H1 (cell line): Measurements from ENCODE around the gene ABCF3. TPM values are rescaled to one million over a fixed set of nuclear protein-coding genes. Genes with fewer than 3 reads are reported as not detected.
A peak's percentile ranks its signal among the peaks of the same experiment; 100 is the strongest.

Experiments
- CTCF ChIA-PET: fragments of 300-600 bp; sonication (Branson Sonifier 250); formaldehyde crosslinking; loops from one replicate; lab custom pipeline; 2021; ENCODE audit not compliant: partially characterized antibody; lab: Charles Lee
- POLR2A ChIA-PET: fragments of 300-600 bp; sonication (Branson Sonifier 250); formaldehyde crosslinking; loops from one replicate; lab custom pipeline; 2021; ENCODE audit warnings: inconsistent platforms; ENCODE audit not compliant: partially characterized antibody; lab: Charles Lee
- DNase-seq, 2 experiments: peaks; one replicate each; pipeline versions ENCODE4 v3.0.0 to v3.0.0-alpha.2; 2010 to 2022; ENCODE audit warnings: low spot score in 2 of 2, low read depth in 1 of 2, mixed read lengths in 1 of 2
- FAIRE-seq: peaks from 2 replicates; lab custom pipeline; 2011; peaks lifted over from hg19 to GRCh38; lab: Jason Lieb, UNC
- H2AFZ ChIP-seq: 2 replicates; pipeline ENCODE4 v1.8.1; 2012; ENCODE audit warnings: low read length, inconsistent platforms
- H2AK5ac ChIP-seq: 2 replicates; pipeline ENCODE4 v1.6.1; 2013; ENCODE audit warnings: low read depth, low read length
- H2BK120ac ChIP-seq: replicated peaks from 2 replicates; pipeline ENCODE3; 2013; ENCODE audit warnings: low read depth, low read length, inconsistent platforms
- H2BK12ac ChIP-seq: 2 replicates; pipeline ENCODE4 v1.6.1; 2013; ENCODE audit warnings: low read depth, low read length
- H2BK15ac ChIP-seq: 2 replicates; pipeline ENCODE4 v1.6.1; 2013; ENCODE audit warnings: low read length
- H2BK20ac ChIP-seq: 2 replicates; pipeline ENCODE4 v1.6.1; 2013; ENCODE audit warnings: low read length
- H2BK5ac ChIP-seq: 2 replicates; pipeline ENCODE4 v1.6.1; 2013; ENCODE audit warnings: low read depth, low read length
- H3K14ac ChIP-seq: 2 replicates; pipeline ENCODE4 v1.6.1; 2013; ENCODE audit warnings: inconsistent platforms; ENCODE audit not compliant: insufficient read length
- H3K18ac ChIP-seq: 2 replicates; pipeline ENCODE4 v1.6.1; 2013; ENCODE audit warnings: low read length; ENCODE audit errors: extremely low read depth
- H3K23ac ChIP-seq: 2 replicates; pipeline ENCODE4 v1.6.1; 2013; ENCODE audit warnings: inconsistent platforms; ENCODE audit not compliant: insufficient read length
- H3K23me2 ChIP-seq: 2 replicates; pipeline ENCODE4 v1.6.1; 2013; ENCODE audit warnings: low read depth, low read length
- H3K27ac ChIP-seq: 2 replicates; pipeline ENCODE4 v1.6.1; 2011; ENCODE audit warnings: low read depth, low read length, inconsistent platforms
- H3K27me3 ChIP-seq, 4 experiments: replicated peaks in 1 of 4; 1 replicate in 1 of 4; 2 replicates in 3 of 4; pipeline versions ENCODE4 v1.6.1 to v1.8.1; 2011 to 2013; ENCODE audit warnings: low read length in 3 of 4, mild to moderate bottlenecking in 3 of 4, inconsistent platforms in 2 of 4, mixed read lengths in 2 of 4, moderate library complexity in 1 of 4; ENCODE audit not compliant: control insufficient read depth in 3 of 4, insufficient read depth in 3 of 4; ENCODE audit errors: extremely low read depth in 1 of 4
- H3K36me3 ChIP-seq, 4 experiments: 2 replicates each; pipeline versions ENCODE4 v1.6.1 to v1.8.1; 2011 to 2013; ENCODE audit warnings: mild to moderate bottlenecking in 4 of 4, low read length in 3 of 4, moderate library complexity in 2 of 4, control low read depth in 1 of 4, inconsistent platforms in 1 of 4; ENCODE audit not compliant: insufficient read depth in 4 of 4, control insufficient read depth in 2 of 4
- H3K4ac ChIP-seq: replicated peaks from 2 replicates; pipeline ENCODE3; 2013; ENCODE audit warnings: low read length, low read depth, mixed read lengths, inconsistent platforms; ENCODE audit not compliant: insufficient read length
- H3K4me1 ChIP-seq, 4 experiments: replicated peaks in 1 of 4; 1 replicate in 1 of 4; 2 replicates in 3 of 4; pipeline versions ENCODE4 v1.6.1 to v1.8.1; 2011 to 2013; ENCODE audit warnings: low read length in 3 of 4, inconsistent platforms in 2 of 4, mixed read lengths in 1 of 4; ENCODE audit not compliant: insufficient read depth in 4 of 4, control insufficient read depth in 3 of 4
- H3K4me2 ChIP-seq, 2 experiments: 2 replicates each; pipeline versions ENCODE4 v1.6.1 to v1.8.1; 2011 to 2013; ENCODE audit warnings: low read depth in 2 of 2, low read length in 2 of 2, control low read depth in 1 of 2, inconsistent platforms in 1 of 2, mild to moderate bottlenecking in 1 of 2; ENCODE audit not compliant: insufficient read depth in 1 of 2
- H3K4me3 ChIP-seq, 4 experiments: fragments of 200-600, 300-600 bp in 1 of 4; sonication (generic), shearing (Covaris generic), sonication (Bioruptor Twin) in 1 of 4; 2 replicates each; pipeline versions ENCODE4 v1.5.1 to v1.8.1; 2011 to 2016; ENCODE audit warnings: low read length in 4 of 4, low read depth in 3 of 4, control low read depth in 2 of 4, inconsistent platforms in 2 of 4, mild to moderate bottlenecking in 2 of 4, mixed read lengths in 1 of 4, moderate library complexity in 1 of 4; ENCODE audit not compliant: insufficient read depth in 2 of 4; ENCODE audit errors: extremely low read depth in 1 of 4
- H3K56ac ChIP-seq: replicated peaks from 2 replicates; pipeline ENCODE3; 2013; ENCODE audit warnings: low read depth, mild to moderate bottlenecking, mixed read lengths, low read length, inconsistent platforms; ENCODE audit not compliant: insufficient read length
- H3K79me1 ChIP-seq: 2 replicates; pipeline ENCODE4 v1.6.1; 2013; ENCODE audit warnings: low read depth, low read length, control low read depth
- H3K79me2 ChIP-seq, 2 experiments: 2 replicates each; pipeline versions ENCODE4 v1.6.1 to v1.8.1; 2012 to 2013; ENCODE audit warnings: low read length in 2 of 2, mild to moderate bottlenecking in 2 of 2, inconsistent platforms in 1 of 2; ENCODE audit not compliant: insufficient read depth in 2 of 2, control insufficient read depth in 1 of 2
- H3K9ac ChIP-seq, 4 experiments: replicated peaks in 1 of 4; 1 replicate in 1 of 4; 2 replicates in 3 of 4; pipeline versions ENCODE4 v1.6.1 to v1.8.1; 2011 to 2013; ENCODE audit warnings: low read depth in 3 of 4, low read length in 3 of 4, control low read depth in 2 of 4, mild to moderate bottlenecking in 2 of 4, moderate library complexity in 2 of 4, inconsistent platforms in 1 of 4; ENCODE audit errors: extremely low read depth in 1 of 4
- H3K9me3 ChIP-seq, 2 experiments: 2 replicates each; pipeline versions ENCODE4 v1.6.1 to v1.8.1; 2012 to 2013; ENCODE audit warnings: mild to moderate bottlenecking in 2 of 2, moderate library complexity in 2 of 2, control low read depth in 1 of 2, inconsistent platforms in 1 of 2, low read depth in 1 of 2, low read length in 1 of 2, mixed read lengths in 1 of 2; ENCODE audit not compliant: insufficient read depth in 2 of 2
- H4K20me1 ChIP-seq, 2 experiments: replicated peaks in 1 of 2; 2 replicates each; pipeline versions ENCODE3 to v1.8.1; 2011 to 2013; ENCODE audit warnings: inconsistent platforms in 2 of 2, low read length in 2 of 2, mild to moderate bottlenecking in 1 of 2; ENCODE audit not compliant: insufficient read depth in 2 of 2, control insufficient read depth in 1 of 2
- H4K5ac ChIP-seq: 2 replicates; pipeline ENCODE4 v1.6.1; 2013; ENCODE audit warnings: low read length, low read depth, mixed read lengths, inconsistent platforms; ENCODE audit not compliant: insufficient read length
- H4K8ac ChIP-seq: 2 replicates; pipeline ENCODE4 v1.8.0; 2013; ENCODE audit warnings: mild to moderate bottlenecking, moderate library complexity, low read length, inconsistent platforms; ENCODE audit not compliant: insufficient read depth; ENCODE audit errors: extremely low read depth
- H4K91ac ChIP-seq: replicated peaks from 2 replicates; pipeline ENCODE3; 2013; ENCODE audit warnings: low read length, mixed read lengths, inconsistent platforms; ENCODE audit not compliant: insufficient read length
- BACH1 ChIP-seq: IDR thresholded peaks from 2 replicates; pipeline ENCODE4 v1.6.1; 2012; ENCODE audit warnings: low read length, improper control_type of control experiment
- CBX5 ChIP-seq: fragments of 300-800, 300-1000 bp; sonication (generic); IDR thresholded peaks from 2 replicates; pipeline ENCODE4 v1.7.1; 2016; ENCODE audit warnings: antibody characterized with exemption, low read length, low read depth
- NRF1 ChIP-seq: IDR thresholded peaks from 2 replicates; pipeline ENCODE4 v1.6.1; 2011; ENCODE audit warnings: mild to moderate bottlenecking, low read depth, low read length, improper control_type of control experiment
- PHF8 ChIP-seq: fragments of 200-600 bp; sonication (generic); conservative IDR thresholded peaks from 2 replicates; pipeline ENCODE4 v1.7.1; 2012; ENCODE audit warnings: low read depth, mild to moderate bottlenecking, inconsistent platforms, low read length, moderate library complexity
- POLR2A ChIP-seq, 2 experiments: IDR thresholded peaks; 1 replicate in 1 of 2; 2 replicates in 1 of 2; pipeline ENCODE4 v1.6.1; 2011; ENCODE audit warnings: low read depth in 2 of 2, low read length in 2 of 2, mild to moderate bottlenecking in 2 of 2; ENCODE audit errors: control extremely low read depth in 1 of 2
- POLR2AphosphoS5 ChIP-seq: IDR thresholded peaks from 2 replicates; pipeline ENCODE4 v1.6.1; 2011; ENCODE audit warnings: low read depth, low read length
- RBBP5 ChIP-seq: IDR thresholded peaks from 2 replicates; pipeline ENCODE4 v1.7.1; 2012; ENCODE audit warnings: low read depth, mild to moderate bottlenecking, inconsistent platforms, low read length, moderate library complexity, borderline replicate concordance
- SIX5 ChIP-seq: IDR thresholded peaks from 2 replicates; pipeline ENCODE4 v1.6.1; 2011; ENCODE audit warnings: mild to moderate bottlenecking, low read depth, low read length
- SP1 ChIP-seq: IDR thresholded peaks from 2 replicates; pipeline ENCODE4 v1.6.1; 2011; ENCODE audit warnings: low read depth, low read length
- USF2 ChIP-seq: IDR thresholded peaks from 2 replicates; pipeline ENCODE4 v1.6.1; 2011; ENCODE audit warnings: low read length, improper control_type of control experiment
- WGBS, 2 experiments: shearing (Covaris generic) in 1 of 2; methylation state at CpG; one replicate each; pipeline versions ENCODE4 v1.1.6 to v1.1.7; 2013 to 2015; ENCODE audit warnings: low lambda C conversion rate in 2 of 2, mixed read lengths in 2 of 2, inconsistent platforms in 1 of 2, low coverage in 1 of 2, missing lambda C conversion rate in 1 of 2; ENCODE audit not compliant: insufficient replicate concordance in 2 of 2, insufficient coverage in 1 of 2, insufficient read length in 1 of 2; ENCODE audit errors: extremely low coverage in 1 of 2, missing lambda C conversion rate in 1 of 2; 5-methylcytosine and 5-hydroxymethylcytosine counted together
- polyA plus RNA-seq, 7 experiments: library from polyadenylated mRNA; depleted of rRNA in 3 of 7; stranded (reverse) in 5 of 7; unstranded in 2 of 7; fragments of >200 nt in 5 of 7; fragments of 200-250 nt in 2 of 7; gene quantifications; 1 replicate in 5 of 7; 2 replicates in 1 of 7; 4 replicates in 1 of 7; pipeline versions ENCODE4 v1.2.1 to v1.2.3, GENCODE V29; 2011 to 2013; ENCODE audit warnings: missing spikeins in 2 of 7, mixed read lengths in 2 of 7
- total RNA-seq: library from RNA; stranded (reverse); fragmentation: NEBNext Ultra II Directional; extraction: Animal tissue kit (Norgen Biotek cat#: 25700); gene quantifications from 2 replicates; pipeline ENCODE4 v1.2.1, GENCODE V29; 2021

Gene ABCF3
- total and polyA plus RNA-seq, 2 of the 8 experiments (the other 6 are each of a cell fraction or from before 2014, with no cell fraction given) = 51.6 to 57.8 TPM

GRCh38 chr3:184176377-184177330 is 9.3 kb upstream of the ABCF3 start:
- no peak for FAIRE-seq
- TF ChIP-seq CBX5 = no peak
- no peak for TF ChIP-seq USF2
- peak; percentile 90; the same call in 1 of the 2 replicates for TF ChIP-seq RBBP5
- TF ChIP-seq POLR2AphosphoS5 = peak; percentile 47; the same call in 1 of the 2 replicates
- peak; percentile 53 for TF ChIP-seq PHF8
- no peak for TF ChIP-seq BACH1
- no peak for TF ChIP-seq NRF1
- TF ChIP-seq SP1 = peak; percentile 47; the same call in 1 of the 2 replicates
- no peak for TF ChIP-seq SIX5
- peak in 1 of 2 experiments; percentile 77; a peak in 2 of 3 replicates for TF ChIP-seq POLR2A (IDR thresholded peaks at IDR 0.05; ENCODE audit: control extremely low read depth in 1 of 2, low read depth in 2 of 2, low read length in 2 of 2)

More at GRCh38 chr3:184176377-184177330, 9.3 kb upstream of the ABCF3 start:
- H2AK5ac ChIP-seq = peak overlapping the region; percentile 70
- H3K4me1 ChIP-seq = peaks cover 0 to 23% (median 15%) of the 10 kb centered on the region in 4 experiments; a peak in 6 of 7 replicates
- H3K18ac ChIP-seq = peak overlapping the region; percentile 87
- peak overlapping the region; percentile 50; the same call in 1 of the 2 replicates for H2BK12ac ChIP-seq
- H3K4ac ChIP-seq = peak overlapping the region; percentile 22
- ChIA-PET CTCF (interaction anchor here (0.7 to 2.8 kb wide), 11 partner anchors 10 to 111 kb away, joined by 3 to 16 read pairs (median 4); partner anchors contain the start of gene ABCF3), POLR2A (interaction anchor here (0.6 to 2.1 kb wide), 14 partner anchors 9 to 624 kb away, joined by 3 to 17 read pairs (median 4); partner anchors contain the start of genes ABCF3 and DVL3)
- peak overlapping the region; percentile 22; the same call in 1 of the 2 replicates for H2BK15ac ChIP-seq
- peak overlapping the region; percentile 37 for H4K5ac ChIP-seq
- peak overlapping the region; percentile 87 for H3K27ac ChIP-seq
- peak overlapping the region; percentile 54 for H4K91ac ChIP-seq
- H2BK120ac ChIP-seq = no peak overlapping the region
- peaks cover 8% of the 10 kb centered on the region for H3K23me2 ChIP-seq
- peak overlapping the region in 3 of 4 experiments; percentile 55 to 71 (median 66); a peak in 6 of 7 replicates for H3K9ac ChIP-seq
- H3K79me2 ChIP-seq = peaks cover 0 to 37% of the 10 kb centered on the region in 2 experiments; a peak in 2 of 4 replicates
- peak overlapping the region; percentile 82; the same call in 1 of the 2 replicates for H4K8ac ChIP-seq
- no peak overlapping the region for H2BK20ac ChIP-seq
- peak overlapping the region; percentile 68 to 92 (median 86) for H3K4me3 ChIP-seq
- H2BK5ac ChIP-seq = peak overlapping the region; percentile 93
- DNase-seq = peak; percentile 85 to 88
- H3K9me3 ChIP-seq = no peaks in the 10 kb centered on the region
- peaks cover 0 to 19% of the 10 kb centered on the region in 2 experiments for H4K20me1 ChIP-seq
- peak overlapping the region; percentile 3 for H3K56ac ChIP-seq
- WGBS, 2 experiments = 39% methylated on average over 19 of the region's 19 CpGs; no CpG with 5 or more reads in 1 of the 2 experiments
- no peak overlapping the region for H2AFZ ChIP-seq
- H3K14ac ChIP-seq = no peak overlapping the region
- no peak overlapping the region for H3K23ac ChIP-seq
- H3K79me1 ChIP-seq = peaks cover 13% of the 10 kb centered on the region
- peak overlapping the region; percentile 91 to 96 for H3K4me2 ChIP-seq
- H3K36me3 ChIP-seq = peaks cover 35 to 47% (median 43%) of the 10 kb centered on the region in 4 experiments
- no peaks in the 10 kb centered on the region for H3K27me3 ChIP-seq
